HK-2 (cell line): ENCODE measurements around the gene ZDHHC20.

Source experiments
- DNase-seq: peaks from one replicate; pipeline ENCODE4 v3.0.0-alpha.2; 2018; ENCODE audit not compliant: unreplicated experiment

ZDHHC20 gene

GRCh38 chr13:21326155-21327031 is 132.7 kb downstream of the ZDHHC20 start:
- DNase-seq: no peak

DNA sequence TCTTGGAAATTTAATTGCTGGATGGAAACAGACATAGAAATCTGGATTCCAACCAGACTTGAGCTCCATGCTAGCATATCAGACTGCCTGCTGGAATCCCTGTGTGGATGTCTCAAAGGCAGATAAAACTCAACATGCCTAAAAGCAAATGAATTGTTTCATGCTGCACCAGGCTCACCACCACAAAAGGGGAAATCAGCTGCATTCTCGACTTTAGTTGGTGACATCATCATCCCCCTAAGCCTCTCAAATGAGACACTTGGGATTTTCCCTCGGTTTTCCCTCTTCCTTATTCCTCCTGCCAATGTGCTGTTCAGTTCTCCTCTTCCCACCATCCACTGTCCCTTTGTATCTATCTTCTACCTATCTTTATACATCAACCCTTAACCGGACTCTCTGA is 134.3 kb downstream of the ZDHHC20 start:
- DNase-seq: no peak

DNA sequence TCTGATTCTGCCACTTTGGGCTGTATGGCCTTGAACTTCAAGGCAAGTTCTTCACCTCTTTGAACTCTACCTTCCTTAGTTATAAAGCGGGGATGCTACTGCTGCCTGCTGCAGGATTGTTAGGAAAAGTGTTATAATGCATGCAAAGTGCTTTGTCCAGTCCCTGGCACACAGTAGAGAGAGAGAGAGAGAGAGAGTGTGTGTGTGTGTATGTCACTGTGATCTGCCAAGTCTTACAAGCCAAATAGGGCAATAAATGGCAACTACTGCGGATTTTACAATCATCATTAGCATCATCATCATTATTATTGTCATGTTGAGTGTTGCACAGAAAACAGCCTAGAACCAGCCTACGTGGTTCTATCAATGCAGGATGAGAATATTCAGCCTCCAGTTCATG is 136.1 kb downstream of the ZDHHC20 start:
- DNase-seq: no peak
